H1 (cell line): ENCODE measurements around the gene TRA2A. TPM values are rescaled to one million over a fixed set of nuclear protein-coding genes. Genes with fewer than 3 reads are reported as not detected.

Experiments
- CTCF ChIA-PET: fragments of 300-600 bp; sonication (Branson Sonifier 250); formaldehyde crosslinking; loops from one replicate; lab custom pipeline; 2021; ENCODE audit not compliant: partially characterized antibody; lab: Charles Lee
- POLR2A ChIA-PET: fragments of 300-600 bp; sonication (Branson Sonifier 250); formaldehyde crosslinking; loops from one replicate; lab custom pipeline; 2021; ENCODE audit warnings: inconsistent platforms; ENCODE audit not compliant: partially characterized antibody; lab: Charles Lee
- DNase-seq, 2 experiments: peaks; one replicate each; pipeline versions ENCODE4 v3.0.0 to v3.0.0-alpha.2; 2010 to 2022; ENCODE audit warnings: low spot score in 2 of 2, low read depth in 1 of 2, mixed read lengths in 1 of 2
- FAIRE-seq: peaks from 2 replicates; lab custom pipeline; 2011; peaks lifted over from hg19 to GRCh38; lab: Jason Lieb, UNC
- H2AFZ ChIP-seq: 2 replicates; pipeline ENCODE4 v1.8.1; 2012; ENCODE audit warnings: low read length, inconsistent platforms
- H2AK5ac ChIP-seq: 2 replicates; pipeline ENCODE4 v1.6.1; 2013; ENCODE audit warnings: low read depth, low read length
- H2BK120ac ChIP-seq: replicated peaks from 2 replicates; pipeline ENCODE3; 2013; ENCODE audit warnings: low read depth, low read length, inconsistent platforms
- H2BK12ac ChIP-seq: 2 replicates; pipeline ENCODE4 v1.6.1; 2013; ENCODE audit warnings: low read depth, low read length
- H2BK15ac ChIP-seq: 2 replicates; pipeline ENCODE4 v1.6.1; 2013; ENCODE audit warnings: low read length
- H2BK20ac ChIP-seq: 2 replicates; pipeline ENCODE4 v1.6.1; 2013; ENCODE audit warnings: low read length
- H2BK5ac ChIP-seq: 2 replicates; pipeline ENCODE4 v1.6.1; 2013; ENCODE audit warnings: low read depth, low read length
- H3K14ac ChIP-seq: 2 replicates; pipeline ENCODE4 v1.6.1; 2013; ENCODE audit warnings: inconsistent platforms; ENCODE audit not compliant: insufficient read length
- H3K18ac ChIP-seq: 2 replicates; pipeline ENCODE4 v1.6.1; 2013; ENCODE audit warnings: low read length; ENCODE audit errors: extremely low read depth
- H3K23ac ChIP-seq: 2 replicates; pipeline ENCODE4 v1.6.1; 2013; ENCODE audit warnings: inconsistent platforms; ENCODE audit not compliant: insufficient read length
- H3K23me2 ChIP-seq: 2 replicates; pipeline ENCODE4 v1.6.1; 2013; ENCODE audit warnings: low read depth, low read length
- H3K27ac ChIP-seq: 2 replicates; pipeline ENCODE4 v1.6.1; 2011; ENCODE audit warnings: low read depth, low read length, inconsistent platforms
- H3K27me3 ChIP-seq, 4 experiments: replicated peaks in 1 of 4; 1 replicate in 1 of 4; 2 replicates in 3 of 4; pipeline versions ENCODE4 v1.6.1 to v1.8.1; 2011 to 2013; ENCODE audit warnings: low read length in 3 of 4, mild to moderate bottlenecking in 3 of 4, inconsistent platforms in 2 of 4, mixed read lengths in 2 of 4, moderate library complexity in 1 of 4; ENCODE audit not compliant: control insufficient read depth in 3 of 4, insufficient read depth in 3 of 4; ENCODE audit errors: extremely low read depth in 1 of 4
- H3K36me3 ChIP-seq, 4 experiments: 2 replicates each; pipeline versions ENCODE4 v1.6.1 to v1.8.1; 2011 to 2013; ENCODE audit warnings: mild to moderate bottlenecking in 4 of 4, low read length in 3 of 4, moderate library complexity in 2 of 4, control low read depth in 1 of 4, inconsistent platforms in 1 of 4; ENCODE audit not compliant: insufficient read depth in 4 of 4, control insufficient read depth in 2 of 4
- H3K4ac ChIP-seq: replicated peaks from 2 replicates; pipeline ENCODE3; 2013; ENCODE audit warnings: low read length, low read depth, mixed read lengths, inconsistent platforms; ENCODE audit not compliant: insufficient read length
- H3K4me1 ChIP-seq, 4 experiments: replicated peaks in 1 of 4; 1 replicate in 1 of 4; 2 replicates in 3 of 4; pipeline versions ENCODE4 v1.6.1 to v1.8.1; 2011 to 2013; ENCODE audit warnings: low read length in 3 of 4, inconsistent platforms in 2 of 4, mixed read lengths in 1 of 4; ENCODE audit not compliant: insufficient read depth in 4 of 4, control insufficient read depth in 3 of 4
- H3K4me2 ChIP-seq, 2 experiments: 2 replicates each; pipeline versions ENCODE4 v1.6.1 to v1.8.1; 2011 to 2013; ENCODE audit warnings: low read depth in 2 of 2, low read length in 2 of 2, control low read depth in 1 of 2, inconsistent platforms in 1 of 2, mild to moderate bottlenecking in 1 of 2; ENCODE audit not compliant: insufficient read depth in 1 of 2
- H3K4me3 ChIP-seq, 4 experiments: fragments of 200-600, 300-600 bp in 1 of 4; sonication (generic), shearing (Covaris generic), sonication (Bioruptor Twin) in 1 of 4; 2 replicates each; pipeline versions ENCODE4 v1.5.1 to v1.8.1; 2011 to 2016; ENCODE audit warnings: low read length in 4 of 4, low read depth in 3 of 4, control low read depth in 2 of 4, inconsistent platforms in 2 of 4, mild to moderate bottlenecking in 2 of 4, mixed read lengths in 1 of 4, moderate library complexity in 1 of 4; ENCODE audit not compliant: insufficient read depth in 2 of 4; ENCODE audit errors: extremely low read depth in 1 of 4
- H3K56ac ChIP-seq: replicated peaks from 2 replicates; pipeline ENCODE3; 2013; ENCODE audit warnings: low read depth, mild to moderate bottlenecking, mixed read lengths, low read length, inconsistent platforms; ENCODE audit not compliant: insufficient read length
- H3K79me1 ChIP-seq: 2 replicates; pipeline ENCODE4 v1.6.1; 2013; ENCODE audit warnings: low read depth, low read length, control low read depth
- H3K79me2 ChIP-seq, 2 experiments: 2 replicates each; pipeline versions ENCODE4 v1.6.1 to v1.8.1; 2012 to 2013; ENCODE audit warnings: low read length in 2 of 2, mild to moderate bottlenecking in 2 of 2, inconsistent platforms in 1 of 2; ENCODE audit not compliant: insufficient read depth in 2 of 2, control insufficient read depth in 1 of 2
- H3K9ac ChIP-seq, 4 experiments: replicated peaks in 1 of 4; 1 replicate in 1 of 4; 2 replicates in 3 of 4; pipeline versions ENCODE4 v1.6.1 to v1.8.1; 2011 to 2013; ENCODE audit warnings: low read depth in 3 of 4, low read length in 3 of 4, control low read depth in 2 of 4, mild to moderate bottlenecking in 2 of 4, moderate library complexity in 2 of 4, inconsistent platforms in 1 of 4; ENCODE audit errors: extremely low read depth in 1 of 4
- H3K9me3 ChIP-seq, 2 experiments: 2 replicates each; pipeline versions ENCODE4 v1.6.1 to v1.8.1; 2012 to 2013; ENCODE audit warnings: mild to moderate bottlenecking in 2 of 2, moderate library complexity in 2 of 2, control low read depth in 1 of 2, inconsistent platforms in 1 of 2, low read depth in 1 of 2, low read length in 1 of 2, mixed read lengths in 1 of 2; ENCODE audit not compliant: insufficient read depth in 2 of 2
- H4K20me1 ChIP-seq, 2 experiments: replicated peaks in 1 of 2; 2 replicates each; pipeline versions ENCODE3 to v1.8.1; 2011 to 2013; ENCODE audit warnings: inconsistent platforms in 2 of 2, low read length in 2 of 2, mild to moderate bottlenecking in 1 of 2; ENCODE audit not compliant: insufficient read depth in 2 of 2, control insufficient read depth in 1 of 2
- H4K5ac ChIP-seq: 2 replicates; pipeline ENCODE4 v1.6.1; 2013; ENCODE audit warnings: low read length, low read depth, mixed read lengths, inconsistent platforms; ENCODE audit not compliant: insufficient read length
- H4K8ac ChIP-seq: 2 replicates; pipeline ENCODE4 v1.8.0; 2013; ENCODE audit warnings: mild to moderate bottlenecking, moderate library complexity, low read length, inconsistent platforms; ENCODE audit not compliant: insufficient read depth; ENCODE audit errors: extremely low read depth
- H4K91ac ChIP-seq: replicated peaks from 2 replicates; pipeline ENCODE3; 2013; ENCODE audit warnings: low read length, mixed read lengths, inconsistent platforms; ENCODE audit not compliant: insufficient read length
- ATF3 ChIP-seq: IDR thresholded peaks from 2 replicates; pipeline ENCODE4 v1.6.1; 2011; ENCODE audit warnings: low read depth, mild to moderate bottlenecking, low read length; ENCODE audit not compliant: insufficient read depth
- CBX5 ChIP-seq: fragments of 300-800, 300-1000 bp; sonication (generic); IDR thresholded peaks from 2 replicates; pipeline ENCODE4 v1.7.1; 2016; ENCODE audit warnings: antibody characterized with exemption, low read length, low read depth
- CREB1 ChIP-seq: IDR thresholded peaks from 2 replicates; pipeline ENCODE4 v1.6.1; 2012; ENCODE audit warnings: inconsistent platforms
- EZH2 ChIP-seq: fragments of 200-600 bp; sonication (generic); IDR thresholded peaks from 2 replicates; pipeline ENCODE4 v1.7.1; 2012; ENCODE audit warnings: low read depth, mild to moderate bottlenecking, moderate library complexity, low read length, inconsistent platforms; ENCODE audit not compliant: severe bottlenecking
- HDAC2 ChIP-seq, 2 experiments: fragments of 300-600 bp in 1 of 2; sonication (generic) in 1 of 2; IDR thresholded peaks; 2 replicates each; pipeline ENCODE4 v1.6.1; 2011 to 2012; ENCODE audit warnings: low read depth in 2 of 2, low read length in 2 of 2, mild to moderate bottlenecking in 2 of 2, moderate library complexity in 2 of 2, borderline replicate concordance in 1 of 2, inconsistent platforms in 1 of 2
- POLR2A ChIP-seq, 2 experiments: IDR thresholded peaks; 1 replicate in 1 of 2; 2 replicates in 1 of 2; pipeline ENCODE4 v1.6.1; 2011; ENCODE audit warnings: low read depth in 2 of 2, low read length in 2 of 2, mild to moderate bottlenecking in 2 of 2; ENCODE audit errors: control extremely low read depth in 1 of 2
- POU5F1 ChIP-seq: IDR thresholded peaks from 2 replicates; pipeline ENCODE4 v1.6.1; 2011; ENCODE audit warnings: low read depth, mild to moderate bottlenecking, low read length, moderate library complexity
- RBBP5 ChIP-seq: IDR thresholded peaks from 2 replicates; pipeline ENCODE4 v1.7.1; 2012; ENCODE audit warnings: low read depth, mild to moderate bottlenecking, inconsistent platforms, low read length, moderate library complexity, borderline replicate concordance
- RFX5 ChIP-seq: IDR thresholded peaks from 2 replicates; pipeline ENCODE4 v1.6.1; 2011; ENCODE audit warnings: low read depth, low read length, improper control_type of control experiment, borderline replicate concordance
- TAF7 ChIP-seq: optimal IDR thresholded peaks from 2 replicates; pipeline ENCODE3; 2011; ENCODE audit warnings: low read depth, mild to moderate bottlenecking, inconsistent platforms, low read length, moderate library complexity, borderline replicate concordance
- USF2 ChIP-seq: IDR thresholded peaks from 2 replicates; pipeline ENCODE4 v1.6.1; 2011; ENCODE audit warnings: low read length, improper control_type of control experiment
- YY1 ChIP-seq: IDR thresholded peaks from 2 replicates; pipeline ENCODE4 v1.6.1; 2011; ENCODE audit warnings: low read depth, mild to moderate bottlenecking, low read length
- WGBS, 2 experiments: shearing (Covaris generic) in 1 of 2; methylation state at CpG; one replicate each; pipeline versions ENCODE4 v1.1.6 to v1.1.7; 2013 to 2015; ENCODE audit warnings: low lambda C conversion rate in 2 of 2, mixed read lengths in 2 of 2, inconsistent platforms in 1 of 2, low coverage in 1 of 2, missing lambda C conversion rate in 1 of 2; ENCODE audit not compliant: insufficient replicate concordance in 2 of 2, insufficient coverage in 1 of 2, insufficient read length in 1 of 2; ENCODE audit errors: extremely low coverage in 1 of 2, missing lambda C conversion rate in 1 of 2; 5-methylcytosine and 5-hydroxymethylcytosine counted together
- polyA plus RNA-seq, 7 experiments: library from polyadenylated mRNA; depleted of rRNA in 3 of 7; stranded (reverse) in 5 of 7; unstranded in 2 of 7; fragments of >200 nt in 5 of 7; fragments of 200-250 nt in 2 of 7; gene quantifications; 1 replicate in 5 of 7; 2 replicates in 1 of 7; 4 replicates in 1 of 7; pipeline versions ENCODE4 v1.2.1 to v1.2.3, GENCODE V29; 2011 to 2013; ENCODE audit warnings: missing spikeins in 2 of 7, mixed read lengths in 2 of 7
- total RNA-seq: library from RNA; stranded (reverse); fragmentation: NEBNext Ultra II Directional; extraction: Animal tissue kit (Norgen Biotek cat#: 25700); gene quantifications from 2 replicates; pipeline ENCODE4 v1.2.1, GENCODE V29; 2021

TRA2A gene
- total and polyA plus RNA-seq, 2 of the 8 experiments (the other 6 are each of a cell fraction or from before 2014, with no cell fraction given): 116 to 125 TPM

- H4K8ac ChIP-seq: no peak overlapping the region
- no peak overlapping the region for H3K27ac ChIP-seq
- H3K56ac ChIP-seq: no peak overlapping the region
- no peak overlapping the region for H2BK120ac ChIP-seq
- H3K18ac ChIP-seq: no peak overlapping the region
- ChIA-PET CTCF (interaction anchor here (0.7 to 1.0 kb wide), 2 partner anchors 8 to 11 kb away, joined by 3 read pairs; no protein-coding TSS in a partner anchor), POLR2A (interaction anchor here (0.7 to 3.5 kb wide), 7 partner anchors 9 to 39 kb away, joined by 3 to 19 read pairs (median 4); no protein-coding TSS in a partner anchor)
- H3K4me2 ChIP-seq: peak overlapping the region in 1 of 2 experiments; percentile 72; a peak in 2 of 4 replicates
- no peak overlapping the region for H3K4ac ChIP-seq
- no peak overlapping the region for H2AK5ac ChIP-seq
- no peaks in the 10 kb centered on the region for H3K27me3 ChIP-seq
- DNase-seq: no peak
- peak overlapping the region in 3 of 4 experiments; percentile 48 to 64 (median 50); a peak in 4 of 8 replicates for H3K4me3 ChIP-seq
- no peak overlapping the region for H2BK12ac ChIP-seq
- 66% methylated on average over 3 of the region's 3 CpGs; no CpG with 5 or more reads in 1 of the 2 experiments for WGBS, 2 experiments
- H4K5ac ChIP-seq: no peak overlapping the region
- no peaks in the 10 kb centered on the region for H3K23me2 ChIP-seq
- no peak overlapping the region for H4K91ac ChIP-seq
- no peak overlapping the region for H2BK15ac ChIP-seq
- no peak overlapping the region for H3K23ac ChIP-seq
- no peak overlapping the region for H3K9ac ChIP-seq
- no peaks in the 10 kb centered on the region for H3K79me2 ChIP-seq
- no peaks in the 10 kb centered on the region for H4K20me1 ChIP-seq
- peaks cover 0 to 3% (median 0%) of the 10 kb centered on the region in 4 experiments; a peak in 2 of 7 replicates for H3K4me1 ChIP-seq
- H3K9me3 ChIP-seq: no peaks in the 10 kb centered on the region
- H2BK5ac ChIP-seq: no peak overlapping the region
- H2BK20ac ChIP-seq: no peak overlapping the region
- FAIRE-seq: no peak
- no peak overlapping the region for H2AFZ ChIP-seq
- H3K36me3 ChIP-seq: no peaks in the 10 kb centered on the region
- no peak overlapping the region for H3K14ac ChIP-seq
- H3K79me1 ChIP-seq: no peaks in the 10 kb centered on the region
- TF ChIP-seq RBBP5 (no peak), HDAC2 (IDR thresholded peaks at IDR 0.05; ENCODE audit: borderline replicate concordance in 1 of 2, low read depth in 2 of 2, low read length in 2 of 2) (no peak), ATF3 (no peak), RFX5 (no peak), CREB1 (no peak), POU5F1 (no peak), CBX5 (no peak), POLR2A (IDR thresholded peaks at IDR 0.05; ENCODE audit: control extremely low read depth in 1 of 2, low read depth in 2 of 2, low read length in 2 of 2) (no peak), YY1 (no peak), EZH2 (no peak), TAF7 (no peak), USF2 (no peak)
Measured at GRCh38 chr7:23491502-23491901, 40.3 kb downstream of the TRA2A start.
